ENCODE data around the gene REEP1. TPM values are rescaled to one million over a fixed set of nuclear protein-coding genes. Genes with fewer than 3 reads are reported as not detected.

REEP1 gene
- total RNA-seq, 1 experiment from 2014 or later: not detected

GRCh38 chr2:86226636-86227520 is 110.5 kb downstream of the REEP1 start:
- Mint-ChIP-seq H3K9me3 (ENCODE audit: unreplicated experiment) (no peaks in the 10 kb centered on the region), H3K4me1 (ENCODE audit: insufficient read depth, unreplicated experiment) (peaks cover 9% of the 10 kb centered on the region), H3K27me3 (ENCODE audit: insufficient read depth, unreplicated experiment) (no peaks in the 10 kb centered on the region), H3K27ac (ENCODE audit: low read depth, unreplicated experiment) (no peak overlapping the region), H3K4me3 (ENCODE audit: unreplicated experiment) (no peak overlapping the region), H3K36me3 (ENCODE audit: insufficient read depth, unreplicated experiment) (no peaks in the 10 kb centered on the region)
- DNase-seq (ENCODE audit: unreplicated experiment): no peak
- BruUV-seq (replicated peaks): no TSS peak
- ChIA-PET CTCF (interaction anchor here (0.5 kb wide), 1 partner anchor 464 kb away, joined by 3 read pairs; no protein-coding TSS in a partner anchor), POLR2A (no interaction called here)
- intact Hi-C loops (cut with micrococcal nuclease): loop anchor here (10.0 kb wide), 2 partner anchors 68 to 398 kb away; partner anchors contain the start of gene RNF103
- no peak for TF ChIP-seq CTCF (IDR thresholded peaks at IDR 0.05; ENCODE audit: unreplicated experiment)

GRCh38 chr2:86226070-86226469 is 111.4 kb downstream of the REEP1 start:
- TF ChIP-seq CTCF (IDR thresholded peaks at IDR 0.05; ENCODE audit: unreplicated experiment): no peak
- ChIA-PET POLR2A (no interaction called here), CTCF (no interaction called here)
- H3K27me3 Mint-ChIP-seq (ENCODE audit: insufficient read depth, unreplicated experiment): no peaks in the 10 kb centered on the region
- H3K36me3 Mint-ChIP-seq (ENCODE audit: insufficient read depth, unreplicated experiment): no peaks in the 10 kb centered on the region
- intact Hi-C loops (cut with micrococcal nuclease): loop anchor here (10.0 kb wide), 2 partner anchors 69 to 399 kb away; partner anchors contain the start of gene RNF103
- no TSS peak for BruUV-seq (replicated peaks)
- H3K4me1 Mint-ChIP-seq (ENCODE audit: insufficient read depth, unreplicated experiment): peaks cover 9% of the 10 kb centered on the region
- DNase-seq (ENCODE audit: unreplicated experiment): no peak
- no peaks in the 10 kb centered on the region for H3K9me3 Mint-ChIP-seq (ENCODE audit: unreplicated experiment)
- no peak overlapping the region for H3K4me3 Mint-ChIP-seq (ENCODE audit: unreplicated experiment)
- H3K27ac Mint-ChIP-seq (ENCODE audit: low read depth, unreplicated experiment): no peak overlapping the region

GRCh38 chr2:86225581-86225980 is 111.8 kb downstream of the REEP1 start:
- POLR2A ChIA-PET: no interaction called here
- no peaks in the 10 kb centered on the region for H3K9me3 Mint-ChIP-seq (ENCODE audit: unreplicated experiment)
- intact Hi-C loops (cut with micrococcal nuclease): loop anchor here (10.0 kb wide), 2 partner anchors 69 to 399 kb away; partner anchors contain the start of gene RNF103
- peaks cover 9% of the 10 kb centered on the region for H3K4me1 Mint-ChIP-seq (ENCODE audit: insufficient read depth, unreplicated experiment)
- no peak for DNase-seq (ENCODE audit: unreplicated experiment)
- H3K36me3 Mint-ChIP-seq (ENCODE audit: insufficient read depth, unreplicated experiment): no peaks in the 10 kb centered on the region
- BruUV-seq (replicated peaks): no TSS peak
- H3K27ac Mint-ChIP-seq (ENCODE audit: low read depth, unreplicated experiment): no peak overlapping the region
- H3K4me3 Mint-ChIP-seq (ENCODE audit: unreplicated experiment): no peak overlapping the region
- TF ChIP-seq CTCF (IDR thresholded peaks at IDR 0.05; ENCODE audit: unreplicated experiment): no peak
- H3K27me3 Mint-ChIP-seq (ENCODE audit: insufficient read depth, unreplicated experiment): no peaks in the 10 kb centered on the region
- CTCF ChIA-PET: interaction anchor here (1.3 kb wide), 1 partner anchor 16 kb away, joined by 3 read pairs; no protein-coding TSS in a partner anchor

- POLR2A ChIA-PET: no interaction called here
- intact Hi-C loops (cut with micrococcal nuclease): loop anchor here (10.0 kb wide), 2 partner anchors 70 to 400 kb away; partner anchors contain the start of gene RNF103
- no TSS peak for BruUV-seq (replicated peaks)
- H3K27me3 Mint-ChIP-seq (ENCODE audit: insufficient read depth, unreplicated experiment): no peaks in the 10 kb centered on the region
- no peak overlapping the region for H3K27ac Mint-ChIP-seq (ENCODE audit: low read depth, unreplicated experiment)
- no peak for DNase-seq (ENCODE audit: unreplicated experiment)
- H3K4me1 Mint-ChIP-seq (ENCODE audit: insufficient read depth, unreplicated experiment): peaks cover 9% of the 10 kb centered on the region
- H3K36me3 Mint-ChIP-seq (ENCODE audit: insufficient read depth, unreplicated experiment): no peaks in the 10 kb centered on the region
- CTCF ChIA-PET: interaction anchor here (1.3 kb wide), 1 partner anchor 17 kb away, joined by 3 read pairs; no protein-coding TSS in a partner anchor
- no peak overlapping the region for H3K4me3 Mint-ChIP-seq (ENCODE audit: unreplicated experiment)
- TF ChIP-seq CTCF (IDR thresholded peaks at IDR 0.05; ENCODE audit: unreplicated experiment): no peak
- H3K9me3 Mint-ChIP-seq (ENCODE audit: unreplicated experiment): no peaks in the 10 kb centered on the region
Observed at GRCh38 chr2:86224645-86225355, 112.6 kb downstream of the REEP1 start.

Measured in MCF 10A (cell line).